ENCODE results near the gene SLK.

The SLK gene

GRCh38 chr10:104076743-104077160, 109.8 kb downstream of the SLK start:
- no peak for TF ChIP-seq ZFX (IDR thresholded peaks at IDR 0.05)
- TF ChIP-seq CTCF (conservative IDR thresholded peaks at IDR 0.05), result no peak

GRCh38 chr10:104077247-104077646, 110.3 kb downstream of the SLK start:
- H3K27ac ChIP-seq, result no peak overlapping the region
- TF ChIP-seq ZFX (IDR thresholded peaks at IDR 0.05), result no peak
- no peak for TF ChIP-seq CTCF (conservative IDR thresholded peaks at IDR 0.05)

More at GRCh38 chr10:104076743-104077160, 109.8 kb downstream of the SLK start:
- no peak overlapping the region for H3K27ac ChIP-seq

GRCh38 chr10:104077663-104078151, 110.8 kb downstream of the SLK start:
- no peak overlapping the region for H3K27ac ChIP-seq
- TF ChIP-seq CTCF (conservative IDR thresholded peaks at IDR 0.05), result no peak
- no peak for TF ChIP-seq ZFX (IDR thresholded peaks at IDR 0.05)

Measured in C4-2B (cell line).